HG03520 (cell line): ENCODE data around the gene APOL1.
"Not testable (repeated sequence)": the region's sequence is repeated elsewhere in the genome, so short reads cannot be mapped to it uniquely, and the experiment has no call there.

Experiments used
- ATAC-seq: cut with Tn5 transposase; IDR thresholded peaks from one replicate; pipeline ENCODE4 v1.9.1; 2021; ENCODE audit warnings: mild to moderate bottlenecking, moderate library complexity; ENCODE audit not compliant: unreplicated experiment

Gene APOL1

DNA sequence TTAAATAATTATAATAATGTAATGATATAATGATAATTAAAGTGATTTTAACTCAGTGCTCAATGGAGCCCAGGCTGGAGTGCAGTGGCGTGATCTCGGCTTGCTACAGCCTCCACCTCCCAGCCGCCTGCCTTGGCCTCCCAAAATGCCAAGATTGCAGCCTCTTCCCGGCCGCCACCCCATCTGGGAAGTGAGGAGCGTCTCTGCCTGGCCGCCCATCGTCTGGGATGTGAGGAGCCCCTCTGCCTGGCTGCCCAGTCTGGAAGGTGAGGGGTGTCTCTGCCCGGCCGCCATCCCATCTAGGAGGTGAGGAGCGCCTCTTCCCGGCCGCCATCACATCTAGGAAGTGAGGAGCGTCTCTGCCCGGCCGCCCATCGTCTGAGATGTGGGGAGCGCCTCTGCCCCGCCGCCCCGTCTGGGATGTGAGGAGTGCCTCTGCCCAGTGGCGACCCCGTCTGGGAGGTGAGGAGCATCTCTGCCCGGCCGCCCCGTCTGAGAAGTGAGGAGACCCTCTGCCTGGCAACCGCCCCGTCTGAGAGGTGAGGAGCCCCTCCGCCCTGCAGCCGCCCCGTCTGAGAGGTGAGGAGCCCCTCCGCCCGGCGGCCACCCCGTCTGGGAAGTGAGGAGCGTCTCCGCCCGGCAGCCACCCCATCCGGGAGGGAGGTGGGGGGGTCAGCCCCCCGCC is 37.6 kb downstream of the APOL1 start:
- ATAC-seq: not testable (repeated sequence)

DNA sequence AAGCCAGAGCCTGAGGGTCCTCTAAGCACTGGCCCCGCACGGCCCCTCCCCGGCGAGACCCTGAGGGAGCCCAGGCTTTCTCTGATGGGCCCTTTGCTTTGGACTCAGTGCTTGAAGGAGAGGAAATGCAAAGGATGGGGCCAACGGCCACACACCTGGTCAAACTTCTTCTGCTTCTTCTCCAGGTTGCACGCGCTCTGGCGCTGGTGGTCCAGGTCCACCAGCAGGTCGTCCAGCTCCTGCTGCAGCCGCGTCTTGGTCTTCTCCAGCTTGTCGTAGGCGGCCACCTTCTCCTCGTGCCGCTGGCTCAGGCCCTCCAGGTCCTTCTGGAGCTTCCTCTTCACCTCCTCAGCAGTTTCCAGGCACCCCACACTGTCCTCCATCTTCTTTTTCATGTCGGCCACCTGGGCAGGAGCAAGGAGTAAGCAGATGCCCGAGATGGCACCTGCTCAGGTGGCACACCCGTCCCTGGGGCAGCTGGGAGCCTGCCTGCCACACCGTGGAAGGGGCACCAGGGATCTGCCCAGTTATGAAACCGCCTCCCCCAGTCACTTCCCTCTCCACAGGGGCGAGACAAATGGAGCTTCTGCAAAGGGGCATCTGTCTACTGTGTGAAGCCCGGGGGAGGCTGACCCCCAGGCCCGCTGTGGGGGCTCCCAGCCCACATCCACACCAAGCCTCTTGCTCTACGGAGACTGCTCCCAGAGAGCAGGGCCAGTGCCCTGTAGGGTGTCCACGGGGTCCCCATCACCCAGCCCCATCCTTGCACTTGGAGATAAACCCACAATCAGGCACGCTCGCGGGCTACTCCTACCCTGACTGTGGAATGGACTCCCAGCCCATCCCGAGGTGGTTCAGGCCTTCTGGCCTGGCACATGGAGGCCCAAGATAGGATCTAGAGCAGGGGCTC is 39.2 kb downstream of the APOL1 start:
- ATAC-seq: no peak

DNA sequence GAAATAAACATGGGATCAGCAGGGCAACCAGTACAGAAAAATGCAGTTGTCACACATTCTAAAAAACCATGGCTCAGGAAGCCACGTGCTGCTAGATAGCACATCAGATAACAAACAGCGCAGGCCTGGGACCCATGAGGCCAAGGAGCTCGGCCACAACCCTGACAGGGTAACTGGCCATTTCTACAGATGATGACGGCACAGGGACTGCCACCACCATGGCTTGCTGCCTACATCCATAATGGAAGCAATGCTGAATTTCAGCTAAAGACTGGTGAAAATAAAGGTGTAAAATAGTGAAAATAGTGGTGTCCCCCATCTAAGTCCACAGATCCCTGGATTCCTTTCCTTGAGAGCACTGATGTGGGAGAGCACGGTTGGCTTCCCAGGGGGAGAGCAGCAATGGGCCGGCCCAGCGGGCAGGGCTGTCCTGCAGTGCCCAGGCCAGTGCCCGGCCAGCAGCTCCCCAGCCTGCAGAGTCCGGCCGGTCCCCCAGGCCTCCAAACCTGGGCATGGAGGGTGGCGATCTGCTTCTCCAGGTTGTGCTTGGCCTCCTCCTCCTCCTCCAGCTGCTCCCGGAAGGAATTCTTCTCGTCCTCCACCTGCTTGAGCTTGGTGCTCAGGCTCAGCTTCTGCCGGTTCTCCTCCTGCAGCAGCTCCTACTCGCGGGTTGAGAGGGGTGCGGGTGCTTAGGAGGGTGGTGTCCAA is 40.0 kb downstream of the APOL1 start:
- ATAC-seq: no peak

DNA sequence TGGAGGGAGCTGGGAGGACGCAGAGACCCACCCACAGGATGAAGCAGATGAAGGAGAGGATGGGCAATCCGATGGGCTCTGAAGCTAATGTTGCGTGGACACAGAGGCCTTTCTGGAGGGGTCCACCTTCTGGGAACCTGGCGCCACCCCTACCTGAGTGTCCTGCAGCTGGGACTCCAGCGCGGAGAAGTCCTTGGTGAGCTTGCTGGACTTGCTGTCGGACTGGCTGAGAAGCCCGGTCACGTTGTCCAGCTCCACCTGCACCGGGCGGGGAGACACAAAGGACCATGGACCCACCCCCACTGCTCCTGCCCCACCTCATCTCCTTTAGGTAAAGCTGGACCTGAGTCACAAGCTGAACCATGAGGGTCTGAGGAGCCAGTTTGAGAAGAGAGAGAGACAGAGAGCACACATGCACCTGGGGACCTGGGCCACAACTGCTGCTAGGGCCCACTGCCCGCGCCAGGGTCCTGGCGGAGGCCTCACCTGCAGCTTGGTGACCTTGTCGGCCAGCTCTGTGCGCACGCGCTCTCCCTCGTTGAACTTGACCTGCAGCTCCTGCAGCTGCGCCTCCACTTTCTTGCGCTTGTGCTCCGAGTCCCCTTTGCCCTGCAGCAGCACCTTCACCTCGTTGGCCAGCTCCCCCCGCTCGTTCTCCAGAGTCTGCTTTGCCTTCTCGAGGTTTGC is 40.8 kb downstream of the APOL1 start:
- no peak for ATAC-seq

DNA sequence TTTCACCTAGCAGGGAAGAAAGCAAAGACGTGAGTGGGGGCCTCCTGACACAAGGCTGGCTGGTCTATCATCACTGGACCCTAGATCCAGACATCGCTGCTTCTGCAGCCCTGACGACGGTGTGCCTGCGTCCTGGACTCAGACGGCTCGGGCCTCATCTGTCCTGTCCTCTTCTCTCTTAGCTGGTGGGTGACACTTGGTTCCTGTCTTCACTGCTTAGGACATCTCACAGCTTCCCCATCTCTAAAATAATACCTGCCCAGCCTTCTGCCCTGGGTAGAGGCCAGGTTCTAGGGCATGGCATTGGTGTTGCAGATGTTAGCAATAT is 41.3 kb downstream of the APOL1 start:
- ATAC-seq: no peak

DNA sequence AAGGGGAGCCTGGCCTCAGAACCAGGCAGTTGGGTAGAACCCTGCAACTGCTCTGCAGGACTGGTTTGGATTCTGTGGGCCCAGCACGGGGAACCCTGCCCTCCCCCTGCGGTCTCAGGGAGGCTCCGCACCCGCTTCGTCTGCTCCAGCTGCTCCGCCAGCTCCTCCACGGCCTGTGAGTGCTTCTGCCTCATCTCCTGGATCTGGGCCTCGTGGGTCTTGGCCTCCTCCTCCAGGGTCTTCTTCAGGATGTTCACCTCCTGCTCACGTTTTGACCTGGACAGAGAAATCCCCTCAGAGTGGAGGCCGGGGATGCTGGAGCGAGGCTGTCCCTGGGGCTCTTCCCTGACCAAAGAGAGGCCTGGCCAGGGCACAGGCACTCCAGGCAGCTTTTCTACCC is 41.9 kb downstream of the APOL1 start:
- no peak for ATAC-seq

DNA sequence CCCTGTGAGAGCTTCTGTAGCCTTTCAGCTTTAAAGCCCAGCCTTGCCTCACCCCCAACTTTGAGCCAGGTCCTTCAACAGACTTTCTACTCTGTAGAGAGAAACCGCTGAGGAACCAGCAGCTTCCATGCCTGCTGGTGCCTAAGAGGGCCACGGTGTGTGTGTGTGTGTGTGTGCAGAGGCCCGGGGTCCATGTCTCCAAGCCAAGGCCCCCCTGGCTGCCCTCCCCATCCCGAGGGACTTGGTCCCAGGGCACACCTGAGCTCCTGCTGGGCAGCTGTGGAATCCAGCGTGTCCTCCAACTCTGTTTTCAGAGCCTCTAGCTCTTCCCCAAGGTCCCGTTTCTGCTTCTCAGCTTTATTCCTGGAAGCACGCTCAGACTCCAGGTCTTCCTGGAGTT is 42.3 kb downstream of the APOL1 start:
- ATAC-seq: no peak

DNA sequence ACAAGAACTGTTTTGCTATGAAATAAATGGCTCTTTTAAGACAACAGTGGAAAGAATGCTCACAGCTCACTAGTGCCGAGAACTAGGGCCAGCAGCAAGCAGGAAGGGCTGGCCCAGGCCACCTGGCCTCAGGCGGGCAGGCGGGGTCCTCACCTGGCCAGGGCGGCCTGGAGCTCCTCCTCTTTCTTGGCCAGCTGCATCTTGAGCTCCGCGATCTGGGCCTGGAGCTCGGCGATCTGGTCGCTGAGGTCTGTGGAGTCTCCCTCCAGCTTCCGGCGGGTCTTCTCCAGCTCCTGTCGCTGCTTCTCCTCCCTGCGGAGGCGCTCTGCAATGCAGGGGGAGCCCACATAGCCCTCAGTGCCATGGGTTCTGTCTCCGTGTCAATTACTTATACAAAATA is 43.8 kb downstream of the APOL1 start:
- no peak for ATAC-seq

DNA sequence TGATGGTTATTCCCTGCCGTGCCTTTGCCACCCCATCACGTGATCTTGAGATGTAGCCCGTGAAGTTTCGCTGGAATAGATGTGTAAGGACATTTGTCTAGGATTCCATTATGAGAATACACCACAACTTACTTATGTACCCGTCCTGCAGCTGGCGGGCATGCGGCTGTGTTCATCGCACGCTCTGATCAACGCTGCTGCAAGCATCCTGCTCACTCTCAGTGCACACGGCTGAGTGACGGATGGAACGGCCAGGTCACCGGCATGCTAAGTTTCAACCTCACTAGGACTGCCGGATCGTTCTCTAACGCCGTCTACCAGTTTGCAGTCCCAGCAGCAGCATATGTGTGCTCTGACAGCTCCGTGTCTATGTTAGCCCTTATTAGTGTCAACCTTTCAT is 44.6 kb downstream of the APOL1 start:
- ATAC-seq: no peak

DNA sequence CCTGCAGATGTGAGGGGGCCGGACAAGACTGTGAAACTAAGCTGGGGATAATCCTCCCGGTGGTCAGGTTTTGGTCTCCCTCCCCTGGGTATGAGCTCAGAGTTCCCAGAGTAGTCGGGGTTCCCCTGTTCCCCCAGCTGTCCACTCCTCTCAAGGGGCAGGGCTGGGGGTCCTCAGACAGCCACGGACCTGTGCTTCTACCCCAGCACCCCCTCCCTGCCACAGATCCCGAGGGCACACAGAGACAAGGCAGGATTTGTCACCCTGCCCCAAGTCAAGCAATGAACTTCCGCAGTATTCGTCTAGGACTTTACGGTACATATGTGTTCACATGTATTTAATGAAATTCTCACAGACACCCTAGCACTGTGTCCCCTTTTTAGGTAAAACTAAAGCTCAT is 45.2 kb downstream of the APOL1 start:
- ATAC-seq: no peak

DNA sequence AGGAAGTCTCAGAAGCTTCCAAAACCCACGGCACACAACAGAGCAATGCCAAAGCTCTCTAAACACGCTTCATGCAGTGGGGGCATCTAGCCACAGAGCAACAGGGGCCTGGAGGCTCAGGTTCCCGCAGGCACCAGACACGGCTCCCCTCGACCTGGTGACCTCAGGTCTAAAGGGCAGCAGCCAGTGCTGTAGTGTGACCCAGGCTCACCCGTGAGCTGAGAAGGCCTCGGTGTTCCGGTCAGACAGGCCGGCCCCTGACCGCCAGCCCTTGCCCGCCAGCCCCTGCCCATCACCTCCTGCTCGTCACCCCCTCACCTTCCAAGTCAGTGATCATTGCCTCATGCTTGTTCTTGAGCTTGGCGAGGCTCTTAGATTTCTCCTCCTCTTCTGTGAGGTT is 45.7 kb downstream of the APOL1 start:
- no peak for ATAC-seq

DNA sequence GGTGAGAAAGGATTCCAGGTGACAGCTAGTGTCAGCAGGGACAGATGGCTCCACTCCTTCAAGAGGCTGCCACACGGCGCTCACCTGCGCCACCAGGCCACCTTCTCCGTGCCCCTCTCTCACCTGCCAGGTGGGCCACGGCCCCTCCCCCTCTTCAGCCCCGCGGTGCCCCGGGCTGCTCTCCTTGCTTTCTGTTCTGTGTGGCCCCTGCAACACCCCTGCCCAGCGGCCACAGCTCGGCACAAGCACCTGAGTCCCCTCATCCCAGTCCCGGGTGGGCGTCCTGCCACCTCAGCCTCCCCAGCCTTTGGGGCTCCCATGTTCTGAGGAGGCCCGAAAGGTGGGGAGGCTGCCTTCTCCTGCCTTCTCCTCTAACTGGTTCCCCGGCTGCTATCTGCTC is 46.4 kb downstream of the APOL1 start:
- ATAC-seq: no peak

DNA sequence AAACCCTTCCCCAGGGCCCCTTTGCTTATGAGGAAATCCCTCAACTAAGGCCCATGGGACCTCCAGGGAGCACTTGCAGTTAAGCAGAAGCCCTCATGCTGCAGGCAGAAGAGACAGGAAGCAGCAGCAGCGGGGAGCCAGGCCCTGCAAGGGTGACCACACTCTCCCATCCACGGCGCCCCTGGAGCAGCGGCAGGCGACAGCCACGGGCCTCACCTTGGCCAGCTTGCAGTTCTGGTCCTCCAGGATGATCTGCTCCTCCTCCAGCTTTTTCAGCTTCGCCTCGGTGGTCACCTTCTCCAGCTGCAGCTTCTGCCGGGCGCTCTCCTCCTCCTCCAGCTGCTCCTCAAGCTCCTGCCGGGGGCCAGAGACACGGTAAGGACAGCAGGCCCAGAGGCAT is 47.0 kb downstream of the APOL1 start:
- no peak for ATAC-seq

DNA sequence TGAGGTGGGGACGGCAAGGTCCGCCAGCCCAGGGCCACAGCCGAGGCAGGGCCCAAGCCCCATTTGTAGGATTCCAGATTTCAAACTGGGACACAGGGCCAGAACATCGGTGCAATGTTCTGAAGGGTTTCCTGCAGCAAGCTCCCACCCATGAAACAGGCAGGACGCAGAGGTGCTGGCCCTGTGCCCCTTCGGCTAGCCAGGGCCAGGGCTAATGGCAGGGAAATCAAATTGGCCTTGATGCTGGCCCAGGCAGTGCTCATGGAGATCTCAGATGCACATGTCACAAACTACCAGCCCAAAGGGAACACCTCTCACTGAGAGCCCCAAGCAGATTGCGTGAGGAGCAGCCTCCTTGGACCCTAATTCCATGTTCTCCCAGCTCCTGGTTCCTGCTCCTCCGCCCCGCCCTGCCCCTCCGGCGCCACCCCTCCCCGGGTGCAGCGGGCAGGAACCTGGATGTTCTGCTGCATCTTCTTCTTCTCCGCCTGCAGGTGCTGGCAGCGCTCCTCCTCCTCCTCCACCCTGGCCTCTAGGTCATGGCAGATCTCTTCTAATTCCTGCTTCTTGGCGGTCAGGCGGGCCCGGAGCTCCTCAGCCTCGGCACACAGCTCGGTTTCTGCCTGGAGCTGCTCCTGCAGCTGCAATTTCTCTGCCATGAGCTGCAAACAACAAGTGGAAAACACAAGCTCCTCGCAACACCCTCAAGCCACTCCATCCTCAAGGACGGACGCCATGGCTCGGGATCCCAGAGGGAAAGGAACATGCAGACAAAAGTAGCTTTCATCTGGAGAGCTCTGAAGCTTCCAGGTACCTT is 47.7 kb downstream of the APOL1 start:
- ATAC-seq: no peak

DNA sequence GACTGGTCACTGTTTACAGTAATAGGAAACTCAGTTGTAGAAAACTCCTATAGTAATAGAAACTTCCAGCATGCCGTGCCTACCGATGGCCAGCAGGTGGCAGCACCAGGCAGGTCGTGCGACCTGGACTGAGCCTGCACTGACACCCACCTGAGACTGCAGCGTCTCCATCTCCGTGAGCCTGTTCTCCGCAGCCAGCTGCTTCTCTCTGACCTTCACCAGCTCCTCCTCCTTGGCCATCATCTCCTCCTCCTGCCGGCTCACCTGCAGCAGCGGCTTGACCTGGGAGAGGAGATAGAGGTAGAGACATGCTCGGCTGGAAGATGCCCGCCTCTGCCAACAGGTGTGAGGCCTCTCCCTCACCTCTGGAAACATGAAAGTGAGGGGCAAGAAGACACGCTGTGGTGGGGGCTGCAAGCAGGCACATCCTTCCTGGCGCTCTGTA is 48.5 kb downstream of the APOL1 start:
- ATAC-seq: no peak

DNA sequence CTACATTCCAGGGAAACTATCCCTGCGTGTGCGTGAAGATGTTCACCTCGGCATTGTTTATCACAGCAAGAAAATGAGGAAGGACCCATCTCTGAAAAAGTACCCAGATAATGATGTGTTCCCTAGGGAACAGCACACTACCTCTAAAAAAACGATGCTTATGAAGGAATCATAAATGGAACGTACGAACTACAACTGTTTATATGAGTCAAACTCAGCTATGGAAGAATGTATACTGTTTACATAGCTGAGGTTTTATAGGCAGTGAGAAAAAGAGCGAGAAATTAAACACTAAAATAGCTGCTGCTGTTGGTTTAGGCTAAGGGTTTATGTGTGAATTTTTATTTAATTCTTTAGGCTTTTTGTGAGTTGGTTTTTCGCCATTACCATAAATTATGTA is 48.9 kb downstream of the APOL1 start:
- ATAC-seq: no peak

DNA sequence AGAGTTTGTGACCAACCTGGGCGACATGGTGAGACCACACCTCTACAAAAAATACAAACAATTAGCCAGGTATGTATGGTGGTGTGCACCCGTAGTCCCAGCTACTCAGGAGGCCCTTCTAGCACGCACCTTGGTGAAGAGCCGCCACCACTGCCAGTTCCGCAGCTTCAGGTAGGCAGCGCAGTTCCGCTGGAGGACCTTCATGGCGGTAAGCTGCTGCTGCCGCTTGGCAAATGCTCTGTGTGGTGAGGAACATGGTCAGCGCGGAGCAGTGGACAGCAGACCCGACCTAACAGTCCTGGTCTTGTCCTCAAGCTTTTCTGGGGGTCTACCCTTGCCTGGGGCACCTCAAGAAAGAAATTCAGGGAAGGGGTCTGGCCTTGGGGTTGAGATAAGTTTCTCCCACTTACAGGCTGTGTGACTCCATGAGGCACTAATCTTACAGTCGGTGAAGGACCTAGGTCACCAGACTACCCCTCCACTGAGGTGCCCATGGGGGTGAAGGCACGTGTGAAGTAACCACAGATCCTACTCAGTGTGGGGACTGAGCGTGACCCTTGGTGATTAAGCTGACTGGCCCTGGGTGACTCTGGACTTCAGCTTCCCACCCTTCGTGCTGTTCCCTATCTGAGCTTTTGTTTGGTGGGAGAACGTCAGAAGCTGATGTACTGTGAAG is 49.6 kb downstream of the APOL1 start:
- ATAC-seq: no peak

DNA sequence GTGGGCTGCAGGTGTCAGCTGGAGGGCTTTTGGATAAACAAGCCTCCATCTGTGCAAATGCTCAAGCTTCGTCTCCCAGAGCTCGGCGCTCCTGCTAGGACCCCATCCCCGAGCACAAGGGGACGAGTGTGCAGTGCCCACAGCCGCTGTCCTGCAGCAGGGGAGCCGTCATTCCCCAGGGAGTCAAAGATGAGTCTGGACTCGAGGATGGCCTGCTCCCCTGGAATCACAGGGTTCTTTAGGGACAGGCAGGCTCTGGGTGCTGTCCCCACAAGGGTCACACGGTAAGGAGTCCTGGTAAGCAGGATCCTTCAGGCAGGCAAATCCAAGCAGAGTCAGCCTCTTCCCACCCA is 50.2 kb downstream of the APOL1 start:
- ATAC-seq: no peak

DNA sequence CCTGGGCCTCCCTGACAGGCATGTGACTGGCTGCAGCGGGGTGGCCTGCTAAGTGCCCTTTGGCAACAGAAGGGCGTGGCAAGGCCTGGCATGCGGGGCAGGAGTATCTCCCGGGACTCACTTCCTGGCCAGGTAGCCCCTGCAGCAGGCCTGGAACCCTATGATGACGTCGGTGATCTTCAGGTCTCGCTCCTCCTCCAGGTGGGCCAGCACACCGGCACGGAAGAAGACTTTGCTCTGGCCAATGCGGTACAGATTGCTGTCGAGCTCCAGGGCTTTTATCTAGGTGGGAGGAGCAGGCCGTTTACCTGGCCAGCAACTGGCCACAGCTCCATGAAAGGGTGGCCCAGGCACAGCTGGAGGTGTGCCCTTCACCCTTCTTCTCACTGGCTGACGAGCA is 50.9 kb downstream of the APOL1 start:
- ATAC-seq: no peak

DNA sequence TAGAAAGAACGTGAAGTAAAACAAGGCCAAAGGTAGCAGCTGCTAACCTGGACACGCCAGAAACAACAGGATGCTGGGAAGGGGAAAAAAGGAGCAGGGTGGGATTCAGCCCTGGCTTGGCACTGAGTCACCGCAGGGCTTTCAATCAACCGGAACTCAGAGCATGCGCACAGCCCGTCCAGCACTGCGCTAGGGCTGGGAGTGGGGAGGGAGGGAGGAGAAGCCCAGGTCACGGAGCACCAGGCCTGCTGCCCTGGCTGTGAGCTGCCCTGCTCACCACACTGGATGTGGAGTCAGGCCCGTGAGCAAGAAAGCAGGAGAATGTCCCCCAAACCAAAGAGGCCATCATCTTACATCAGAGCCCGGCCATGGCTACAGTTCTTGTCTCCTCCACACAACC is 51.5 kb downstream of the APOL1 start:
- ATAC-seq: no peak
